GDM1 (cell line): Measurements from ENCODE around the gene CAPS.
"Not testable (repeated sequence)": the region's sequence is repeated elsewhere in the genome, so short reads cannot be mapped to it uniquely, and the experiment has no call there.

Experiments
- DNase-seq: peaks from one replicate; lab custom pipeline; 2025; lab: John Stamatoyannopoulos, UW

The CAPS gene

GRCh38 chr19:5956728-5957127, 42.7 kb downstream of the CAPS start:
- DNase-seq = no peak

DNA sequence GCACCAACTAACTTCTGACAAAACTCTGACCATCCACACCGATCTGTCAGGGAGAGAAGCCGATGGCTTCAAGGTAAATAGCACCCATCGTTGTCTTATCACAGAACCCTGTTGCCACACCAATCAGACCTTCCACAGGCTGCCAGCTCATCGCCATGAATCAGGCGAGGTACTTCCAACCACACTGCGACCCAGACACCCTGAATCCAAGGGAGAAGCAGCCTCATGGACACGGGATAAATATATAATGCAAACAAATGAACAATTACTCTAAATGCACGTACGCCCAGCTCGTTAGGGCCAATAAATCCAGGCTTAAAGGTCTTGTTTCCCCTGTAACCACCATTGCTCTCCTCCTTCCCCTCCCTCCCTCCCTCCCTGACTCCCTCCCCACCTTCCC, 43.1 kb downstream of the CAPS start:
- no peak for DNase-seq

GRCh38 chr19:5958074-5958850, 44.2 kb downstream of the CAPS start:
- no peak for DNase-seq

DNA sequence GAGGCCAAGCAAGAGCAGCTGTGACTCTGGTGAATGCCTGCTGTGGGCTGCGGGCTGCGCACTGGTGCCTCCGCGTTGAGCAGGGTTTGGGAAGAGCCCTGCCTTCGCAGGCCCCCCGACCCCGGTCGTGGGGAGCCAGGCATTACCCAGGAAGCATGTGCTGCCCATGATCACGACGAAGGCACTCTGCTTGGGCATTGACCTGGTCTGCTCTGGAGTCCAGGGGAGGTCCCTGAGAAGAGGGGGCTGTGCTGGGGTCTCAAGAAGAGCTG, 44.7 kb downstream of the CAPS start:
- no peak for DNase-seq

GRCh38 chr19:5959260-5960004, 45.4 kb downstream of the CAPS start:
- DNase-seq = no peak

- DNase-seq = no peak
Measured at GRCh38 chr19:5960005-5961001, 46.2 kb downstream of the CAPS start.

DNA sequence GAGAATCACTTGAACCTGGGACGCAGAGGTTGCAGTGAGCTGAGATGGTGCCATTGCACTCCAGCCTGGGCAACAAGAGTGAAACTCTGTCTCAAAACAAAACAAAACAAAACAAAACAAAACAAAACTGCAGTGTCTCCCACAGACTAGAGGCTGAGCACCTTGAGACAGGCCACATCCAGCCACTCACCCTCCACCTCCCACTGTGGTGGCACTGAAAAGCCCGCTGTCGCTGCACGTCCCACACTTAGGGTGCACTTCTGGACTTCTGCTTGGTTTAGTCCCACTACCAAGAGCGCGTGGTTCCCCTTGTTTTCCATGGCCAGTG, 47.6 kb downstream of the CAPS start:
- DNase-seq = not testable (repeated sequence)

- DNase-seq = peak; percentile 20
Measured at GRCh38 chr19:5961969-5962945, 48.2 kb downstream of the CAPS start.

- not testable (repeated sequence) for DNase-seq
Measured at GRCh38 chr19:5963259-5963658, 49.2 kb downstream of the CAPS start.

- no peak for DNase-seq
Measured at GRCh38 chr19:5963855-5964254, 49.8 kb downstream of the CAPS start.

DNA sequence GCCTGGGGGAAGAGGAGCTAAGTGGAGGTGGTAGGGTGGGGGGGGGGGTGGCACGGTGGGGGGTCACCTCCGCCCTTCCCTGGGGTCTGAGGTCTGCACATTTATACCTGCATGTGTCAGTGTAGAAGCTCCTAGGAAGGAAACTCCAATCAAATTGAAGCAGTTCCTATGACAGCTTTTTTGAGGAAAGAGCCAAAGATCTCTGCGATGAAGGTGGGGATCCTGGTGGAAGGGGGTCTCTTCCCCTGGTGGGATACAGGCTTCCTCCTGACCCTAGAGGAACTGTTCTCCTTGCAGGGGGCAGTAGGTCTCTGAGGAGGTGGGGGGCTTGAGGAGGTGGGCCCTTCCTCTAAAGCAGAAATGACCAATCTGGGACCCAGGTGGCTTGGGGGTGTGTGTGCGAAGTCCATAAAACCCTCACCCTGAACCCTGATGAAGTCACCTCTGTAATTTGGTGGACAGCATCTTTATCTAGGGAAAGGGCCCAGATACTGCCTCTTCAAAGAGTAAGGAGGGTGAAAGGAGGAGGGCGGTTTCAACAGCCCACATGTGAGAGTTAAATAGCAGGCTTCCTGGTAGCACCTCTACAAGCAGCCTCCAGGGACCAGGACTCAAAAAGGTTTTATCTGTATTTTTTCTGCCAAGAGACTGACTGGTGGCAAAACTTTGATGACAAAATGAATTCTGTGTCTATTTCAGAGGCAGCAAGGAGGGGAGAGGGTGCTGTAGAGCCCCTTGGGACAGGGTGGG, 50.9 kb downstream of the CAPS start:
- DNase-seq = no peak
